Neural cell (in vitro differentiated cells): ENCODE results near the gene DNAJB7.
"Not testable (repeated sequence)": the region's sequence is repeated elsewhere in the genome, so short reads cannot be mapped to it uniquely, and the experiment has no call there.

Experiments used
- CTCF ChIP-seq: fragments of 450-650 bp; IDR thresholded peaks from 2 replicates; pipeline ENCODE4 v1.5.1; 2014; ENCODE audit warnings: antibody characterized with exemption, mild to moderate bottlenecking, moderate library complexity; ENCODE audit not compliant: poor library complexity, severe bottlenecking
- EP300 ChIP-seq: fragments of 450-650 bp; conservative IDR thresholded peaks from 2 replicates; pipeline ENCODE4 v1.6.1; 2014; ENCODE audit warnings: antibody characterized with exemption, mild to moderate bottlenecking, moderate library complexity; ENCODE audit not compliant: poor library complexity, severe bottlenecking
- EZH2 ChIP-seq: fragments of 200-600, 300-800 bp; shearing (Covaris generic), sonication (generic); IDR thresholded peaks from 2 replicates; pipeline ENCODE4 v1.6.1; 2014; ENCODE audit warnings: antibody characterized with exemption, low read length, borderline replicate concordance, mild to moderate bottlenecking; ENCODE audit not compliant: insufficient read depth, poor library complexity, severe bottlenecking
- MXI1 ChIP-seq: fragments of 450-650 bp; conservative IDR thresholded peaks from 2 replicates; pipeline ENCODE4 v1.6.1; 2014; ENCODE audit warnings: antibody characterized with exemption, mild to moderate bottlenecking; ENCODE audit not compliant: poor library complexity, severe bottlenecking
- POLR2AphosphoS5 ChIP-seq: IDR thresholded peaks from 2 replicates; pipeline ENCODE4 v1.6.1; 2012
- RAD21 ChIP-seq: fragments of 450-650 bp; conservative IDR thresholded peaks from 2 replicates; pipeline ENCODE4 v1.6.1; 2014; ENCODE audit warnings: antibody characterized with exemption, mild to moderate bottlenecking, moderate library complexity
- TAF1 ChIP-seq: IDR thresholded peaks from 2 replicates; pipeline ENCODE4 v1.6.1; 2012; ENCODE audit warnings: low read depth
- TF ChIP-seq, protein P1 (sequence below): IDR thresholded peaks from 2 replicates; pipeline ENCODE4 v1.6.1; 2012; ENCODE audit warnings: borderline replicate concordance

GRCh38 chr22:40826292-40826691, 35.6 kb downstream of the DNAJB7 start:
- TF ChIP-seq POLR2AphosphoS5, CTCF, EZH2, RAD21, TAF1, EP300, MXI1: not testable (repeated sequence)
- TF ChIP-seq, protein P1, sequence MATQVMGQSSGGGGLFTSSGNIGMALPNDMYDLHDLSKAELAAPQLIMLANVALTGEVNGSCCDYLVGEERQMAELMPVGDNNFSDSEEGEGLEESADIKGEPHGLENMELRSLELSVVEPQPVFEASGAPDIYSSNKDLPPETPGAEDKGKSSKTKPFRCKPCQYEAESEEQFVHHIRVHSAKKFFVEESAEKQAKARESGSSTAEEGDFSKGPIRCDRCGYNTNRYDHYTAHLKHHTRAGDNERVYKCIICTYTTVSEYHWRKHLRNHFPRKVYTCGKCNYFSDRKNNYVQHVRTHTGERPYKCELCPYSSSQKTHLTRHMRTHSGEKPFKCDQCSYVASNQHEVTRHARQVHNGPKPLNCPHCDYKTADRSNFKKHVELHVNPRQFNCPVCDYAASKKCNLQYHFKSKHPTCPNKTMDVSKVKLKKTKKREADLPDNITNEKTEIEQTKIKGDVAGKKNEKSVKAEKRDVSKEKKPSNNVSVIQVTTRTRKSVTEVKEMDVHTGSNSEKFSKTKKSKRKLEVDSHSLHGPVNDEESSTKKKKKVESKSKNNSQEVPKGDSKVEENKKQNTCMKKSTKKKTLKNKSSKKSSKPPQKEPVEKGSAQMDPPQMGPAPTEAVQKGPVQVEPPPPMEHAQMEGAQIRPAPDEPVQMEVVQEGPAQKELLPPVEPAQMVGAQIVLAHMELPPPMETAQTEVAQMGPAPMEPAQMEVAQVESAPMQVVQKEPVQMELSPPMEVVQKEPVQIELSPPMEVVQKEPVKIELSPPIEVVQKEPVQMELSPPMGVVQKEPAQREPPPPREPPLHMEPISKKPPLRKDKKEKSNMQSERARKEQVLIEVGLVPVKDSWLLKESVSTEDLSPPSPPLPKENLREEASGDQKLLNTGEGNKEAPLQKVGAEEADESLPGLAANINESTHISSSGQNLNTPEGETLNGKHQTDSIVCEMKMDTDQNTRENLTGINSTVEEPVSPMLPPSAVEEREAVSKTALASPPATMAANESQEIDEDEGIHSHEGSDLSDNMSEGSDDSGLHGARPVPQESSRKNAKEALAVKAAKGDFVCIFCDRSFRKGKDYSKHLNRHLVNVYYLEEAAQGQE: not testable (repeated sequence)
